Mesenteric fat pad (tissue), 1 donor: Measurements from ENCODE around the gene FGFR1OP2. TPM values are rescaled to one million over a fixed set of nuclear protein-coding genes. Genes with fewer than 3 reads are reported as not detected.
"Not testable (repeated sequence)": the region's sequence is repeated elsewhere in the genome, so short reads cannot be mapped to it uniquely, and the experiment has no call there.

Source experiments
- DNase-seq: peaks from one replicate; pipeline ENCODE4 v3.0.0-alpha.2; 2020; ENCODE audit warnings: low spot score
- long read RNA-seq: library from polyadenylated mRNA; unstranded; transcript quantifications from one replicate; pipeline ENCODE4 v2.0.0, GENCODE V29; 2020
- total RNA-seq: library from RNA; stranded (reverse); fragmentation: NEBNext Ultra II Directional; extraction: Animal tissue kit (Norgen Biotek cat#: 25700); gene quantifications from one replicate; pipeline ENCODE4 v1.2.1, GENCODE V29; 2021
- donor health status: DM: yes; HTN: yes; CAD: no.

The FGFR1OP2 gene
- total RNA-seq, result 40.0 TPM
- long read RNA-seq, transcript FGFR1OP2-201 (7 exons, 2,924 nt), result major isoform, 39 of 80 reads
- long read RNA-seq, transcript FGFR1OP2-206 (5 exons, 956 nt), result minor isoform, 11 of 80 reads
- long read RNA-seq, transcript FGFR1OP2-202 (6 exons, 2,790 nt), result minor isoform, 16 of 80 reads
- long read RNA-seq, partial matches to known transcripts, result 0 of 80 reads
- long read RNA-seq, other reads (novel, unspliced or antisense), result 10 of 80 reads

DNA sequence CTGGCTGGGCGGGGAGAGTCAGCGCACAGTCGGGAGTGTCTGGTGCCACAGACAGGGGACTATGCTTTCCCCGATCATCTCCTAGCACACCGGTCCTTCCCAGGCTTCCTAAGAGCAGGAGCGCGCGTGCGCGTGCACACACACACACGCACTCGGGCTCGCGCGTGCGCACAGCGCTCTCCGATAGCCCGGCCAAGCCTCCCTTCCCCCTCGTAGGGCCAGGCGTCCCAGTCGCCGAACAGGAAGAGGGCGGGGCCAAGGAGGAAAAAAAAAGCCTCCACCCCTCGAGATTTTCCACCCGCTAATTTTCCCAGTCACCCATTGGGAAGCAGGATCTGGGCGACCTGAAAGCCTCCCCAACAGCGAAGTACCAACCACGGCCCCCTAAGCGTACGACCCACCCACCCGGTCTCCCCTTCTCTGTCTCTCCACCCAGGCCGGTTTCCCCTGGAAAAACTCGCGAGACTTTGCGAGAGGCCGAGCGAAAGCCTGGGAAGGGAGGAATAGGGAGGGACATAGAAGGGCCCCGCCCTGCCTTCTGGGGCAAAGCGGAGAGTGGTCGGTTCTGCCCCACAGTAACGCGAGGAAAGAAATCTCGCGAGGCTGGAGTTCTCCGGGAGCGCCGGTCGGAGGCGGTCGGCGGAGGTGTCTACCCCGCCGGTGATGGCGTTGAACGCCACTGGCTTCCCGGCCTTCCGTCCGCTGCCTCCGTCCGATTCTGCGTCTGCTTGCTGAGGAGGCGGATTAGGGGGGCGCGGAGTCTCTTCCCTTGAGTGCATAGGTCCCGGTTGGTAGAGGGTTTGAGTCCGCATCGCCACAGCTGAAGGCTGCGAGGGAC is at the start of gene FGFR1OP2, which contains the start of gene INTS13:
FGFR1OP2 (plus strand) TSS at position 608 of the 838 bp plus-strand sequence. CDS start 15,689 bp downstream, outside the sequence.
INTS13 (minus strand) TSS at position 119 of the 838 bp plus-strand sequence. CDS start 1,178 bp downstream, outside the sequence.
- peak; percentile 99 for DNase-seq

DNA sequence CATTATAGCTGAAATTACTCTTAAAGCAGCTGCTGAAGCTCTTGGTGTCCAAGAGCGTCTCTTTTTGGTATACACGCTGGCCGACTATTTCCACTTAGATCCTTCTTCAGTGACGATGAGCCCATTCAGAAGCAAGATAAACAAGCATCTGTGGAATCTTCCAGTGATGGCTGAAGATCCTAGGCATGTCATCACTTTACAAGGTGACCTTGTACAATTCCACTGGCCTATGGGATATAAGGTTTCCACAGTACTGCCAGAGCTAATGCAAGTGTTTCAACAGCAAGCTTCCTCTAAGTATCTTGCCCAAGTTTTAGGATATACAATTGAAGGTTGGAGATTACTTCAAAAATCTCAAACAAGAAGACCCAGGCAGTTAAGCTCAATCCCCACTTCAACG is 47.5 kb upstream of the FGFR1OP2 start:
- DNase-seq, result no peak

DNA sequence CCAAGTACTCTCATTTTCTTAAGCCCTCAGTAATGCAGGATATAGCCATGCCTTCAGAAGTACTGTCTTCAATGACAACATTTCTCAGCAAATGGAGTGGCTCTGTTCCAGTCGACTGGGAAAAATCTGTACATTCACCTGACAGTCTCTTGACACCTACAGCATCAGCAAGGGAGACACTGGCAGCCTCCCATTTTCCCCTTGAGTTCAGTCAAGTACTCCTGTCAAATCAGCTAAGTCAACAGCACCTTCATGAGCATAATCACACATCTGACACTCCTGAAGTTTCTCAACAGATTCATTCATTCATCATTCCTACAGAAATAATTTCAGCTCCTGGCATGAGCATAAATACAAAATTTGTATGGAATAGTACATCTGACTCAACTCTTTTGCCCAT is 46.6 kb upstream of the FGFR1OP2 start:
- no peak for DNase-seq

DNA sequence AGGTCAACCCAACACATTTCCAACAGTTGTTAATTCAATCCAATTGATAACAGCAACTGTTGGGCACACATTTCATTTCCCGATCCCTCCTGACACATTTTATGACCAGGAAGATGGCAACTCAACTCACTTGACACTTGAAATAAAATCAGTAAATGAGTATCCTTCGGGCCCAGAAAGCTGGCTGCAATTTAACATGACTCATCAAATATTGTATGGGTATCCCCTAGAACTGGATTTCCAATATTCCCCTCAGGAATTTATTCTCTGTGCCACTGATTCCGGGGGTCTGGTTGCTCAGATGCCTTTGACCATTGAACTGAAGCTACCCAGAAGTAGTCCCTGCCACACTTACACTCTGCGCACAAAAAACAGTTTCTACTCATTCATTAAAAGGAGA is 42.6 kb upstream of the FGFR1OP2 start:
- DNase-seq, result no peak

DNA sequence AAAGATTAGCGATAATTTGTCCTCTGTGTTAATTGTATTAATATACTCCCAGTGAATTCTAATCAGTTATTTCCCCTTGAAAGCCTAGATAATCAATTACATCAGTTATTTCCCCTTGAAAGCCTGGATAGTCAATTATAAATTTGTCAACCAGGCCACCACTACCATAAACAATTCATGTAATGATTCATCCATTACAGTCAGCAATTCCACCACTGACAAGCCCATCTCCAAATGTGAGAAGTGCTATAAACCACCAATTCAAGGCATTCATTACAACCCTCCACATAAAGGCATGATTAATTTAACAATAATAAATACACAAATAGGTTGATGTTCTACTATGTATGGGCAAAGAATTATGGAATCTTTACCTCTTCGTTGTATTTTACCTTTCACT is 41.4 kb upstream of the FGFR1OP2 start:
- no peak for DNase-seq

DNA sequence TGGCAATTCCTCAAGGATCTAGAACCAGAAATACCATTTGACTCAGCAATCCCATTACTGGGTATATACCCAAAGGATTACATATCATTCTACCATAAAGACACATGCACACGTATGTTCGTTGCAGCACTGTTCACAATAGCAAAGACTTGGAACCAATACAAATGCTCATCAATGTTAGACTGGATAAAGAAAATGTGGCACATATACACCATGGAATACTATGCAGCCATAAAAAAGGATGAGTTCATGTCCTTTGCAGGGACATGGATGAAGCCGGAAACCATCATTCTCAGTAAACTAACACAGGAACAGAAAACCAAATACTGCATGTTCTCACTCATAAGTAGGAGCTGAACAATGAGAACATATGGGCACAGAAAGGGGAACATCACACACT is 34.9 kb upstream of the FGFR1OP2 start:
- DNase-seq, result not testable (repeated sequence)

DNA sequence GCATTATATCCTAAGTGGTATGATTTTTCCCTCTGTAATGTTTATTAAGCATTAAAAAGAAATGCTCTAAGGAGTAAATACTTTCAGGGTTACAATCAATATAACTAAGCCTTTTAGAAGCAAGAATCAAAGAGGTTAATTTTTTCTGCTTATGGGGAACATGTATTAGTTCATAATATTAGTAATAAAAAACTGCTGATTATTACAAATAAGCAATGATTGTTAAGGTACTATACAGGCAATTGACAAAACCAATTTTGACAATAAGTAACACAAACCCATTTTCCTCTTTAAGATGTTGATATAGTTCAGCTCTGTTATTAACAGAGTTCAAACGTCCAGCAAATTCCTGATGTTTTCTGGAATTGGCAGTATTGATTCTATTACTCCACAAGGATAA is 32.2 kb upstream of the FGFR1OP2 start:
- no peak for DNase-seq

DNA sequence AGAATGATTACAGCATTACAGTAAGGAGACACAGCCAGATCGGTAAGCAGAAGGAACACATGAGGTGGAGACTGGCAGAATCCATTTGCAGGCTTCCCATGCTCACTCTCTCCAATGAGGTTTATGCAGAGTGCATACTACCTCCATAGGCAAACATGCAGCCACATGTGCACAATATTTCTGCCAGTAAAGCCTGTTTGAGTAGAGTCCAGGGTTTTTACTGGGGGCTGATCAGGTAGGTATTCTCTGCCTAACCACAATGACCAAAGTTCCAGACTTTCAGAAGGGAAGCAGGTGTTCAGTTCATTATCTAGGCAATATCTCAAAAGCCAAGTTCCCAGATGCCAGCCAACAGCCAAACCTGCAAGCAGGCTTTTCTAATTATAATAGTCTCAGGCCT is 31.6 kb upstream of the FGFR1OP2 start:
- DNase-seq, result no peak

DNA sequence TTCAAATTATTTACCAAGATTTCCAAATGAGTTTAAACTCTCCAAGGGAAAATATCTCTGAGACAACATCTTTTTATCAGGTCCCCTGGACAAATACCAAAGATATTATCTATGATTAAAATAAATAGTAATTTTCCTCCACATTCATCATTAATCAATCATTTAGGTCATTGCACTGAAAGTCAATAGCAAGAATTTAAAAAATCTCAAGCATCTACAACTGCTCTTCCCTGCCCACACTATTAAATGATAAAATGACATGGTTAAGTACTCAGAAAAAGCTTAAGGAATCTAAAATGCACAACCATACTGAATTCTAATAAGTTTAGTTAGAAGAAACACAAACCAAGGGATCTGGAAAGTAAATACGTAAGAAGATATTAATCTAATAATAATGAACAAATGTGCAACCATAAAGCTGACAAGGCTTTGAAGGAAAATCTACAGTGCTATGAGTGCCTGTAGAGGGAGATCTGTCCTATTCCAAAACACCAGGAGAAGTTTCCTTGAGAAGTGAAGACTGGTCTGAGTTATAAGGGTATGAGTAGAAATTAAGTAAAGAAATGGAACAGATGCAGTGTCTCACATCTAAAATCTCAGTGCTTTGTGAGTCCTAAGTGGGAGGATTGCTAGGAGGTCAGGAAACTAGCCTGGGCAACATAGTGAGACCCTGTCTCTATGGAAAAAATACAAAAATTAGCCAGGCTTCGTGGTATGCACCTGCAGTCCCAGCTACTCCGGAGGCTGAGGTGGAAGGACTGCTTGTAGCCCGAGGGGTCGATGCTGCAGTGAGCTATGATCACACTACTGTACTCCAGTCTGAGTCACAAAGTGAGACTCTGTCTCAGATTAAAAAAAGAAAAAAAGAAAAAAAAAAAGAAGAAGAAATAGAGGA is 19.7 kb upstream of the FGFR1OP2 start:
- no peak for DNase-seq

DNA sequence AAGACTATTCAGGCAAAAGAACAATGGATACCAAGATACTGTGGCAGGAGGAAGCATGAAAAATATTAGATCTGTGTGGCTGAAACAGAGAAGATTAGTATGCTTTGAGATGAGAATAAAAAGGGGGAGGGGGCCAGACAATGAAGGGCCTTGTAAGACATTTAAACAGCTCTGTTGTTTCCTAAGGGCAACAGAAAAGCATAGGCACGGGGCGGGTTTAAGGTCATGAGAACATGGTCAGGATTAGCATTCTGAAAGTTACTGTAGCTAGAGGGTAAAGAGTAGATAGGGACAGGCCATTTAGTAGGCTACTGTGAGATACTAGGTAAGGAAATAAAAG is 19.1 kb upstream of the FGFR1OP2 start:
- no peak for DNase-seq

DNA sequence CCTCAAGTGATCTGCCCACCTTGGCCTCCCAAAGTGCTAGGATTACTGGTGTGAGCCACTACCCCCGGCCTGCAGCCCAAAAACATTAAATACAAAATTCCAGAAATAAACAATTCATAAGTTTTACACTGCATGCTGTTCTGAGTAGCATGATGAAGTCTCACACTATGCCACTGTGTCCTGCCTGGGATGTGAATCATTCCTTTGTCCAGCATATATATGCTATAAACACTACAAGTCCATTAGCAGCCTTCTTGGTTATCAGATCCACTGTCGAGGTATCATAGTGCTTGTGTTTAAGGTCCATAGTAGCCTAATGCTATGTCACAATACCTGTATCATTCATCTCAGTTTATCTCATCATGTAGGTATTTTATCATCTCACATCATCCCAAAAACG is 16.4 kb upstream of the FGFR1OP2 start:
- no peak for DNase-seq

DNA sequence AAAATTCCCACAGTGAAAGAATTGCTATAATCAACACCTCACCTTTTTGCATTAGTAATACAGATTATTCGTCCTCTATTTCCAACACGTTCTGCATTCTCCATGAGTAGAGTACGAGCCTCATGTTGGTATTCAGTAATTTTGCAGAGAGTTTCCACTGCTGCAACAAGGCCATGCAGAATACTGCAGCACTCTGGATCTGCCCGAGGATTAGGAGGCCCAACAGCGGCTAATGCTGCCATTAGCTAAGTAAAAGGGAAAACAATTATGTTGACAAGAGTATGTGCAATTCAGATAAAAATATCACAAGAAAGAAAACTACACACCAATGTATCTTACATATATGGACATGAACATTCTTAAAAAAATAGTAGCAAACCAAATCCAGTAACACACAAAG is 9.6 kb upstream of the FGFR1OP2 start:
- DNase-seq, result no peak

DNA sequence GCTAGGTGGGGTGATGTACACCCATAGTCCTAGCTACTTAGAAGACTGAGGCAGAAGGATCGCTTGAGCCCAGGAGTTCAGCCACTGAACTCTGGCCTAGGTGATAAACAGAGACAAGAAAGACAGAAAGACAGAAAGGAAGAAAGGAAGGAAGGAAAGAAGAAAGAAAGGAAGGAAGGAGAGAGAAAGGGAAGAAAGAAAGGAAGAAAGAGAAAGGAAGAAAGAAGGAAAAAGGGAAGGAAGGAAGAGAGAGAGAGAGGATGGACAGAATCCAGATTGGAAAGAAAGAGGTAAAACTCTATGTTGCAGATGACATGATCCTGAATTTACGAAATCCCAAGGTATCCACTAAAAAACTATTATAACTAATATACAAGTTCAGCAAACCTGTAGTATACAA is 8.7 kb upstream of the FGFR1OP2 start:
- no peak for DNase-seq

DNA sequence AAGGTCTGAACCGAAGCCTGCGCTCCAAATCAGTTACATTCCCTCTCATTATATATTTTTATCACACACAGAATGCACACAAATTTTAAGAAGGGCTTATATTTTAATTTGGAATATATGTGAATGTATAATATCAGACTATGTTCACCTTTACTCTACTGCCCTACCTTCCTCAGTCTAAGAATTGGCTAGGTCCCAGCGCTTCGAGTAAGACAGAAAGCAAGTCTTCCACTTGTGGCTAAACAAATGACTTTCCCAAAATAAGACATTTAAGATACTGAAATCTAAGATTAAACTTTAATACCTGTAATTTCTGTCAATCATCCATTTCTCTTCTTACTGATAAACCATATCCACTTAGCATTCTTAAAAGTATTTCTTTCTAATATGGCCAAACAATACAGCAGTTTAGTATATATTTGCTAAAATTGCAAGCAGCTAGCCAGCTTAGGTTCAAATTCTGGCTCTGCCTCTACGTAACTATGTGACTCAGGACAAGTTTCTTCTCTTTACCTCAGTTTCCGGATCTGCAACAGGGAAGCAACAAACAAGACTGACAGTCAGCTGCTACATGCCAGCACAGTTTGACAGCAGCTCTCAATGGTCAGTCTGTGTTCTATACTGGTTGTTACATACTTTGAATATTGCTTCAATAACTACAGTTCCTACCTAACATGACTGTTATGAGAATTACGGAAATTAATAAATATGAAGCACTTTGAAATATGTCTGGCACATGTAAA is 2.5 kb upstream of the FGFR1OP2 start:
- no peak for DNase-seq

DNA sequence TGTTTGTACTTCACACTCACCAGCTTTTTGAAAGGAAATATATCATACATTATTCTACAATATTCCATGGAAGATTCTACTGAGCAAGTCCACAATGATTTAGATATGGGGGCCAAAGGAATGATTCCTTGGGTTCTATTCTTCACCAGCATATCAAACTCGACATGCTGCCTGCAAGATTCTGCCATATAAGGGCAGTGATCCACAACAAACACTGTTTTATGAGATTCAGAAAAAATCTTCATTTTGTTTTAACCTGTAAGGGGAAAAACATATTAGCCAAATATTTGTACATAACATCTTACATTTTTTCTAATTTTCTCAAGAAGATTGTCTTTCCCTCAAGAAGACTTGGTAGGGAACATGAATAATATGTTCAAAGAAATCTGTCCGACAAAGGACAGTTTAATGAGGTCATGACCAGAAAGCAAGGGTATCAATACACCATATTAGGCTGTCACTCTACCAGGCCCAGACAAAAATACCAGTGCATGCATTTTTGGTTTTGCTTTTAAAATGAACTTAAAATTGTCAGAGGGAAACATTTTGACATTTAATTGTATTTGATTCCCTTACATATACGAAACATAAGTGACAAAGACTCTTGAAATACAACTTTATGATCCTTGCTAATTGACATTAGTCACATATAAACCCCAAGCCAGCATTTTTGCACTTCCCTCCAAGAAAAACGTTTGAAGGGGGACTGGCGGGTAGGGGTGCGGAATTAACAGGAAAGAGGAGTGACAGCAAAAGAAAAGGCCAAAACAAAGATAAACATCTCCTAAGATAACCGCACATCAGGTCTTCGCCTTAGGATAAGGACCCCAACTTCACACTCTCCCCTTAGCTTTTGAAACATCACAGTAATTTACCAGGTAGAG is 1.5 kb upstream of the FGFR1OP2 start:
- DNase-seq, result no peak

DNA sequence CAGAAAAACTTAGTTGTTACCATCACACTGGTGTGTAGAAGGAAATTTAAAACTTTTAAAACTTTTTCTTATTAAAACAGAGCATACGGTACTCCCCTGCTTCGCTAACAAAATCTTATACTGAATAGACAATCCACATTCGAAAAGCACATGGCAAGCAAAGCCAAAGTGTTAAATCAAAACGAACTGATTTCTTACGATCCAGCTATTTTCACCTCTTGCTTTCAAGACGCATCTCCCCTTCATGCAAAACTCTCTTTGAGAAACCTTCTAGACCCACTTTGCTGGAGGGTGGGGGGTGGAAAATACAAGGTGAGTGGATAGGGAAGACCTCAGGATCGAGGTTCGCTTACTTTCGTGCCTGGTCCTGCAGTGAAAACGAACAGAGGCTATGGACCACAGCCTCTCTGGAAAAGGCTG is 817 bp upstream of the FGFR1OP2 start:
- no peak for DNase-seq

DNA sequence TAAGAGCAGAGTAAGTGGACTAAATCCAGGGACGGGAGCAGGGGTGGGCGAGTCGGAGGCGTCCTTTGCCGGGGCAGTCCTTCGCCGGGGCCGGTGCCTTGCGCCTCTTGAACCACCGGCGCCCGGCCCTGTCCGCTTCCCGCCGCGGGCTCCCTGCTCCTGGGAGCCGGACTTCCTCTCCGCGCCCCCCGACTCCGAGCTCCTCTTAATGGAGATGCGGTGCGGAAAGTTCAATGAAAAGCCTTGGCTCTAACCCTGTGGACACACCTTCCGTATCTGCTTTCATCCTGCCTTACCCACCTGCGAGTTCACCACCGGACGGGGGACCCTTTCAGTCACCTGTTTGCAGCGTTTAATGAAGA is 412 bp downstream of the FGFR1OP2 start:
- DNase-seq, result no peak

DNA sequence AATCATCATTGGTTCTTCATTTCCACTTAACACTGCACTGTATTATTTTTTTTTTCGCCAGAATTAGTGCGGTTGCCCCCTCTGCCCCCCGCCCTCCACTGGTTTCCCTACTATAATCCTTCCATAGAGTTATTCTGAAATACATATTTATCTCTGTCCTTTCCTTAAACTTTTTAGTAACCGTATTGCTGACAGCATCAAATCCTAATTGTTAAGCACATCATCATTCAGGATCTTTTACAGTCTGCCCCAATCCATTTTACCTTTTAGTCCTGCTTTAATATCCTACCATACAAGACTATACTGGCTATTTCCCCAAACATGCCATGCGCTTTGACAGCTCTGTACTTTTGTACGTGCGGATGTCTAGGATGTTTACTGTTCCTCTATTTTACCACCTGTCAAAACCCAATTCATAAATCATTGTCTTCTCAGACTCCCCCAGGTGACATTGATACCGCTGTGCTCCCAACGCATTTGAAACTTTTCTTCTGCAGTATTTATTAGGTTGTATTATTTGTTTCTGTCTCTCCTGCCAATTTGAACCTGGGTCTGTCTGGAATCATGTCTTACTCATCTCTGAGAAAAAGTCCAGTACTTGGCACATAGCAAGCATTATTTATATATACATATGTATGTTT is 1.0 kb downstream of the FGFR1OP2 start:
- no peak for DNase-seq

DNA sequence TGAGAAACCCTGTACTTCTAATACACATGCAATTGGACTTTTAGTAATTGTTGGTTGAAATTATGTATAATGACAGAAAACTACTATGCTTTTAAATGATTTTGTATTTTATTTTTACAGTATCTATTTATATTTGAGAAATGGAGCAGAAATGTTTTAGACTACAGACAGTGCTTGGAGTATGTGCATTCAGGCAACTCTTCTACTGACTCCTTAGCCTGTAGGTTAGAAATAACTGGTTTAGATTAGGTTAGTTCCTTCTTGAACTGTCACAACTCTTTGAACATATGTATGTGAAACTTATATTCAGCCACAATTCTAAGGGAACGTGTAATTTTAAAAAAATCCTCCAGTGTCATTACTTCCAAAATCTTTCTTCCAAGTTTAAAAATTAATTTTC is 1.7 kb downstream of the FGFR1OP2 start:
- DNase-seq, result no peak
